Stimulated activated CD8-positive, alpha-beta memory T cell treated with anti-CD3 and anti-CD28 coated beads, Interleukin-2, amount 100 ng/mL, for 1 hour (primary cell): ENCODE results near the gene RNF166.
A peak's percentile ranks its signal among the peaks of the same experiment; 100 is the strongest.

ENCODE experiments used
- DNase-seq, 2 donors: peaks; one replicate each; pipeline ENCODE4 v3.0.0-alpha.2; 2020; ENCODE audit warnings: low read depth in 2 of 2

Gene RNF166

DNA sequence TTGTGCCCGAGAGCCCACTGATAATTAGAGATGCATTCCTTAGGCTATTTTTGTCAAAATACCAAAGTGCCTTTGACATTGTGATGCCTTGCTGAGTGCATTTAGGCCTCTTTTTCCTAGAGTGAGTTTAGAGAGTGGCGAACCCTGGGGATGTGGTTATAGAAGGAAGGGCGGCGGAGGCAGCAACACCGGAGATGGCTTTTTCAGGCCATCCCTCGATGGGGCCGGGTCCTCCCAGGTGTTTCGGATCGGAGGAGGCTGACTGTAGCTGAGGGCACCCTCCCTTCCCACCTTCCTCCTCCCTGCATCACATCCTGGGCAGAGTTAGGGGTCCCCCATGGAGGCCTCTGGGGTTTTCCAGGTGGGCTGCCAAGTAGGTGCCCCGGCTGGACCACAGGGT lies 13.3 kb downstream of the RNF166 start:
- DNase-seq = no peak

DNA sequence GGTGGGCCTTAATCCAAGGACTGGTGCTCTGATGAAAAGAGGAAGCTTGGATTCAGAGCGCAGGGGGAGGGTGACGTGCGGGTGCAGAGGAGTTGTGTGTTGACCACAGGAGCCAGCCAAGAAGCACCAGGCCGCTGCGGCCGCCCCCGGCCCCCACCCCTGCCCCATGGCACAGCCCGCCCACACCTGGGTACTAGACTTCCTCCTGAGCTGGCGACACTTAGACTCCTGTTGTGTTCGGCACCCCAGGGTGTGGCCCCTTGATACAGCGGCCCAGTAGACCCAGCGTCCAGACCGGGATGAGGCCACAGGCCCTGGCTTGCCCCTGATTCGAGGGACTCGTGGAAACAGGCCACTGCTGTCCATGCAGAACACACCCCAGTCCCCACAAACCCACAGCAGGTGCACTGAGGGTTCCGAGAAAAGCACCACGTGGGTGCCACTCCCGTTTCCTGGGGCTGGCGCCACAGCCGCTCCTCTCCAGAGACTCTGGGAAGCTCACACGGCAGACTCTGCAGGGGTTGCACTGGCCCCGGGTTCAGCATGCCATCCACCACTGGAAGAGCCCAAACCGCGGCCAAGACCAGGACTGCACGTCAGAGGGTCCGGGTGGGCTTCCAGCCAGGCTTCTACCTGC lies 14.2 kb downstream of the RNF166 start:
- no peak for DNase-seq

DNA sequence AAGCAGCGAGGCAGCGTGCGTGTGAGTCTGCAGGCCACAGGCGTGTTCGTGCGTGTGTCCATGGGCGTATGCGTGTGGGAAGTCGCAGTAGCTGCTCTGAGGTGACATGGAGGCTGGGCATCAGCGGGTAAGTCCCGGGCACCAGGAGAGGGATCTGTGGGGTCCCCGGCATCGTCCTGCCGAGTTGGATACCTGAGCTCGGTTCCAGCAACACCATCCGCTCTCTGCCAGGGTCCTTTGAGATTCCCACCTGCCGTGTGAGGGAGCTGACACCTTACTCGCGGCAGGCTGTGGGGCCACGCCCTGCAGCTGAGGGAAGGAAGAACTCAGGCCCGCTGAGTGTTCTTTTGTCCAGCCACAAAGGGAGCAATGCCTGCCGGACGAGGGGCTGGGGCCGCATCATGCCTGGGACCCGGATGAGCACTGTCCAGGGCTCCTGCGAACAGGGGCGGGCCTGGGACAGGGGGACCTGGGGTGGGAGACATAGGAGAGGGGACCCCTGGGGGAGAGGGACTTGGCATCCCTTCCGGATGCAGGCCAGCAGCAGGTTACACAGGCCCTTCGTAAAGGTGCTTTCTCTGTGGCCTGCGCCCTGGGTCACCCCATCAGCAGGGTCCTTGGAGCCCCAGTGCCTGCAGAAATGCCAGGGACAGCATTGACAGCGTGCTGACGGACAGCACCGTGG lies 14.9 kb downstream of the RNF166 start:
- DNase-seq = no peak

DNA sequence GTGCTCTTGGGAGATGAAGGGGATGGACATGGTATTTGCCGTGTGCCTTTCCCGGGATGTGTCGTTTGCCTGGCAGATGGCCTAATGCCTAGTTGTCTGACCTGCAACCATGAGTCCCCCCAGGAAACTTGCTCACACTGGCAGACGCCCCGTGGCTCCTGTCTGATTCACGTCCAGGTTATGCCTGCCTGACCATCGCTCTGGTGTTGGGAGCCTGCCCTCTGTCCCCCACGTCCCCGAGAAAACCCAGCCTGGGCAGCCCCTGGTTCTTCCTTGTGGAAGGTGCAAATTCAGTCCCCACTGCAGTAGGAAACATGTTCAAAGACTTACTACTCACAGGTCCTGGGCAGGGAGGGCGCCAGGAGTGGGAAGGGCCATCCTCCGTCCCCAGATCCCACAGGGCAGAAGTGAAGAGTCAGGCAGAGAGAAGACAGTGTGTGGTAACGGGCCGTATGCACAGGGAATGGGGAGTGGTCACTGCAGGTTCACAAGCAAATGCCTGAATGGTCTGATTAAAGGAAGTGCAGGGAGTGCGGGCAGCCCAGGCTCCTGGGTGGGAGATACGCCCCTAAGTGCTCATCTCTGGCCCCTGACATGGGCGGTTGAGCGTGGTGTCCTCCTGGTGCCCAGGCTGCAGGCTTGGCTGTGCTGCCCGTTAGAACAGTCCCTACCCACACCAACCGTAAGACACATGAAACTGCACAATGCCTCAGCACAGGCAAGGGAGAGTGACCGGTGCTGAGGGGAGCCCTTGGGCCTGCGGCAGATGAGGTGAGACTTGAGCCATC lies 15.7 kb downstream of the RNF166 start:
- no peak for DNase-seq

DNA sequence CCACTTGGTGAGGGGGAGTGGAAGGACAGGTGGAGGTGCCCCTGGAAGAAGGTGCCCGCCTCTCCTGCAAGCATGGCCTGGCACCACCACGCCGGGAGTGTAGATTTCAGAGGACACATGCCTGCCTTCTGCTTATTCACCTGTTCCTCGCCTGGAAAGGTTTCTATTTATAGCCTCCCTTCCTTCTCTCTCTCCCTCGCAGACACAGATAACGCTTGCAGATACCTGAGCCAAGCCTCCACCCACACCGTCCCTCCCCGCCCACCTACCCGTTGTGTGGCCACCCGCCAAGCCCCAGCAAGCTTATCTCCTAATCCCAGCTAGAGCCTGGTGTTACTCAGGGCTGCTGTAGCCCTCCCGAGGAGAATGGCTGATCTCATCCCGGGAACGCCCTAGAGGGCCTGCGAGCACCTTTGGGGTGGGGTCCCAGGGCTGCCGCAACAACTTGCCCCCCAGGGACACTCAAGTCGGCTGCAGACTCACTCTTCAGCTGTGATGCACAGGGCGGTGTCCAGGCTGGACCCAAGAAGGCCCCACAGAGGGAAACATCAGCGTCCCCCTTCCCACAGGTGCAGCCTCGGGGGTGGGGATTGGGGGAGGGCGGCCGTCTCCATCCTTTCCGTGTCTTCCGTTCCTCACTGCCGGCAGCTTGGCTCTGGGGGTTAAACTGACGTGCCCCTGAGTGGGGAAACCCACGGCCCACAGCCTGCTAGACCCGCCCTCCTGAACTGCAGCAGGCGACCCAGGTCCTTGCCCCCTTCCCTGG lies 18.0 kb downstream of the RNF166 start:
- DNase-seq = no peak

DNA sequence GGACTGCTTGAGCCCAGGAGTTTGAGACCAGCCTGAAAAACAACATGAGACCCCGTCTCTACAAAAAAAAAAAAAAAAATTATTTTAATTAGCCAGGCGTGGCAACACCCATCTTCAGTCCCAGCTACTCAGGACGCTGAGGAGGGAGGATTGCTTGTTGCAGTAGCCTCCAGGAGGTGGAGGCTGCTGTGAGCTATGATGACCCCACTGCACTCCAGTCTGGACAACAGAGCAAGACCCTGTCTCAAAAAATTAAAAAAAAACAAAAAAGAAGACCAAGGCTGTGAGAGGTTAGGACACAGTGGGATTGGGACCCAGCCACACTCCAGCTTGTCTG lies 18.6 kb downstream of the RNF166 start:
- DNase-seq = no peak

DNA sequence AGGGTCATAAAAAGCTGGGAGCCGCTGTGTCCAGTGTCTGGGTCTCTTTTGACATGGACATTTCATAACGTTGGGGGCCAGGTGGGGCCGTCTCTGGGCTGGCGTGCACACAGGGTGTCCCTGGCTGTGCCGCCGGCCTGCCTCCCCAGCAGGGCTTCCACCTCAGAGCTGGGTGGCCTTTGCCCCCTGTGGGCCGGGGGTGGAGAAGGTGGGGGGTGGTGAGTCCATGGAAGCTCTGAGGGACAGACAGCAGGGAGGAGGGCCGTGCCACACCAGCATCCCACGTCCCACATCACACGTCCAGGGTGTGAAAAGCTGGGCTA lies 19.0 kb downstream of the RNF166 start:
- DNase-seq = no peak

DNA sequence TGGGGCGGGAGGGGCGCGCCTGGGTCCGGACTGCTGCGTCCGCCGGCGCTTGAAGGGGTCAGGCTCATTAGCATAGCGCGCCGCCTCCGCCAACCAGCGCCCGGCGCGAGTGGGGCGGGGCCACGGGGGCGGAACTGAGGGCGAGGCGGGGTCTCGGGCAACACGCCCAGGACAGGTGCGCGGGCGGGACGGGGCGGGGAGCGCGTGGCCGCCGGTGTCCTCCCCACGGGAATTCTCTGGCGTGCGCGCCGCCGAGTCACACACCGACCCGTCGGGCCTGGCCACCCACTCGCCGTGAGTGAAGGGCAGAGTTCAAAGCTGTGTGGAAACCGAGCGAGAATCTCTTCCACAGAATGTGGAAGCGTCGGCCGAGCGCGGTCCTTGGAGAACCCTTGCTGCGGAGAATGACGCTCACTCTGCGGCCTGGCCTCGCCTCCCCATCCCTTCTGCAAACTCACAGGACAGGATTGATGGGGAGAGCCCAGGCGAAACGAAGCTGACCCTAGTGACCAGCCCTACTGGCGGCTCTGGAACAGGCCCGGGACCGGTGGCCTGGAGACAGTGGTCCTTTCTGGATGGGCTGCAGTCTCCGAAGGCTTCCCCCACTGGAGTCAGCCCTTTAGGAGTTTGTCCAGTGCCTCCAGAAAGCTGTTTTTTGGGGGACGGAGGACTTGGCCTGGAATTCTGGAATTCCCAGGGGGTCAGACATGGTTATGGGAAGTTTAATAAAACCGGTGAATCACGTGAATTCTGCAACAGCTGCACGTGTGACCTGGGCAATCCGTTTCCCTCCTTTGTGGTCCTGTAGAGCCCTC lies 19.6 kb downstream of the RNF166 start, which contains the start of gene SNAI3:
Gene SNAI3 (minus strand): TSS at position 69 of the 815 bp plus-strand sequence. CDS start 101 bp downstream, outside the sequence.
- DNase-seq = peak; percentile 65 to 70

DNA sequence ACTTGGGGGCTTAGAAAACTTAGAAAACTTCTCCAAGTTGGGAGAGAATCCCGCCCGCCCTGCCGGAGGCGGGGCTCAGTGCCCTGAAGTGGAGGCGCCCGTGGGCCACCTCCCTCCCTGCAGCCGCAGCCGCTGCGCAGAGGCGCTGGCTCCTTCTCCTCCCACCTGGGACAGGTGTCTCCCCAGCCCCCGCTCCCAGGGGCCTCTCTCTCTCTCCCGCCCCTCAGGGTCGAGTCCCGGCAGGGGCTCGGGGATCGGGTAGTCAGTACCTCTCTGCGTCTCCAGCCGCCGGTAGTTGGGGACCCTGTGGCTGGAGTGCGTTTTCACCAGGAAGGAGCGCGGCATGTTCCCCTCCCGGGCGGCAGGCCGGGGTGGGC lies 20.2 kb downstream of the RNF166 start:
- no peak for DNase-seq

DNA sequence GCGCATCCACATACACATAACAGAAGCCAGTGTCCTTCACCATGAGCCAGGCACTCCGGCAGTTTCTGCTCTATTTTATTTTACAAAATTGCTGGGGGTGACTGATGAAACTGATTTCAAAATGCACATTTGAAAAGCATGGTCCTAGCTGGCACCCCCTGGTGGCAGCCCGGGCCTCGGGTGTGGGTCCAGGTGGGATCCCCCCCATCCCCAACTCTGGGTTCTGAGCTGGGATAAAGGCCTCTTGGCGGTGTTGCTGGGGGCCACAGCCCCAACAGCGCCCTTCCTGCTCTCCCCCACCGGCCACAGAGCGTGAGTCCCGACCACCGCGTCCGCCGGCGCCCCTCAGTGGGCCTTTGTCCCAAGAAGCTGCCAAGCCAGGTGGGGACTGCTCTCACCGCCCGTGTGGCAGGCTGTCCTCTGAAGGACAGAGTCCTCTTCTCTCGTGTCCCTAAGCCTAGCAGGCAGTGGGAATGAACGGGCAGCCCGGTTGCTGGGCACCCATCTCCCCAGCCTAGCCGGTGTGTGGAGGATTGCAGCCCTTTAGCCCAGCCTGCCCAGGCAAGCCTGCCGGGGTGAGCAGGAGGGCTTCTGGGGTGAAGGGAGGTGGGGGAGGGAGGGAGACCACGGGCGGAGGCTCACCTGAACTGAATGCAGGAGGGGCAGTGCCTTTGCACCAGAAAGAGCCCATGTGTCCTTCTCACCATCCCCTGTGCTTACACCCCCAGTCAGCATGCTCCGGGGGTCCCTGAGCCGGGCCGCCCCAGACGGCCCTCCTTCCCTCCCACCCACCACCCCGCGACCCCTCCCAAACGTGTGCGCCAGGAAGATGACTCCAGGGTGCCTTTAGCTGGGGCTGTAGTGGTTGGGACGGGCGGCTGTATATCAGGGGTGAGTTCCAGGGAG lies 20.8 kb downstream of the RNF166 start:
- peak in 1 of 2 donors; percentile 51 for DNase-seq

DNA sequence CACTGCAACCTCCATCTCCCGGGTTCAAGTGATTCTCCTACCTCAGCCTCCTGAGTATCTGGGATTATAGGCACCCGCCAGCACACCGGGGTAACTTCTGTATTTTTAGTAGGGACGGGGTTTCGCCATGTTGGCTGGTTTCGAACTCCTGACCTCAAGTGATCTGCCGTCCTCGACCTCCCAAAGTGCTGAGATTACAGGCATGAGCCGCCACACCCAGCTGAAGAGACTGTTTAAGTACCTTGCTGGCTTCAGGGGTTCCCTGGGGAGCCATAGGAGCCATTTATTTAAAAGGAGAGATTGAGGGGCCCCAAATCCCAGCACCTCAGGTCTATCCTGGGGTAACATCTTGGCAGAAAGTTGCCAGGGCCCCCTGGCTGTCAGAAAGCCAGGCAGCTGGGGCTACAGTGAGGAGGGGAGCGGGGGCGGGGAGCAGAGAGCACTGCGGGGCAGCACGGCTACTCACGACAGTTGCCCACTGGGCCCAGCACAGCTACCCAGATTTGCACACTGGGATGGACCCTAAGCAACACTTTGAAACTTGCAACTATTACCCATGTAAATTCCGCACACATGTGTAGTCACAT lies 21.5 kb downstream of the RNF166 start:
- DNase-seq = no peak

DNA sequence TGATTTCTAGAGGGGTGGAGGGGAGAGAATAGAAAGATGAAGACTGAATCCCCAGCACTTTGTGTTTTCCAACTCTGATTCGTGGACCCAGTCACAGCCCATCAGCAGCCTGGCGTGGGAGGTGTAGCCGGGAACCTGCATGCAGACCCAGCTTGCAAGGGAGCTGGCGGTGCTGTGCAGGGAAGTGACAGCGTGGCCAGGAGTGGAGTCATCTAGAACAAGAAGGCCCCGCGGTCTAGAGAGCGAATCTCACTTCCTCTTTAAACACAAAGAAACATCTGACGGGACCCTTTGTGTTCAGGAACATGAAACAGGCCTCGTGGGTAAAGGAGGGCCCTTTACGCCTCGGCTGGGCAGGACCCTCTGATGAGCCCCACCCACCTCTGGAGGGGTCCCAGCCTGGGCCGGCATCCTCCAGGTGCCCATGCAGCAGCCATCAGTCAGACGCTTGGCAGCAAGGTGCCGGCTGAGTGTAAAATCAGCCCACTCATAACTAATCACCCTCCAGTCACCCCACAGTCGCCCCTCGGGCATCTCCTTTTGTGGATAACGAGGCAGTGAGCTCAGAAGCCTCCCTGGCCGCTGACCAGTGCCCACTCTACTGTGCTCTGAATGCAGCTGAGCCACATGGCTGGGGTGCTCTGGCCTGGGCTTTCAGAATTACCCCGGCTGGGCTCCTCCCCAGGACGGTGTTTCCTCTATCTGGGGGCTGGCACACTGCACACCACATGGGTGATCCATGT lies 24.3 kb downstream of the RNF166 start:
- DNase-seq = no peak

DNA sequence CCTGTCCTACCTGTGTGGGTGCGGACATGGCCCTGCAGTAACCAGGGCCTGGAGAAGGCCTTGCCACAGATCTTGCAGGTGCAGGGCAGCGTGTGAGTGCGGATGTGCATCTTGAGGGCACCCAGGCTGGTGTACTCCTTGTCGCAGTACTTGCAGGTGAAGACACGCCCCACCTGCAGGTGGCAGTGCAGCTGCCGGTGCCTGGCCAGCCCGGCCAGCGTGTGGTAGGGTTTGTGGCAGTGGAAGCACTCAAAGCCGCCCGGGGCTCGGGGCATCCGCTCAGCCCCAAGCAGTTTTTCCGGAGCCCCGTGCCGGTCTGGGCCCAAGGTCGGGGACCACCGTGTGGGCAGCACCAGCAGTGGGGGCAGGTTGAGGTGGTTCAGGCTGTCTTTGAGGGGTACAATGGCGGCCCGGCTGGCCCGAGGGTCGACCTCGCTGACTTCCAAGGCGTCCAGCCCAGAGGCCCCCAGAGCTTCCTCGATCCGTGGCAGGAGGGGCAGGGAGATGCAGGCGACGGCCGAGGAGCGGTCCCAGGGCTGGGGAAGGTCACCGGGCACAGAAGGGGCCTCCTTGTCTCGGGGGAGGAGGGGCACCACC lies 25.0 kb downstream of the RNF166 start:
- no peak for DNase-seq

DNA sequence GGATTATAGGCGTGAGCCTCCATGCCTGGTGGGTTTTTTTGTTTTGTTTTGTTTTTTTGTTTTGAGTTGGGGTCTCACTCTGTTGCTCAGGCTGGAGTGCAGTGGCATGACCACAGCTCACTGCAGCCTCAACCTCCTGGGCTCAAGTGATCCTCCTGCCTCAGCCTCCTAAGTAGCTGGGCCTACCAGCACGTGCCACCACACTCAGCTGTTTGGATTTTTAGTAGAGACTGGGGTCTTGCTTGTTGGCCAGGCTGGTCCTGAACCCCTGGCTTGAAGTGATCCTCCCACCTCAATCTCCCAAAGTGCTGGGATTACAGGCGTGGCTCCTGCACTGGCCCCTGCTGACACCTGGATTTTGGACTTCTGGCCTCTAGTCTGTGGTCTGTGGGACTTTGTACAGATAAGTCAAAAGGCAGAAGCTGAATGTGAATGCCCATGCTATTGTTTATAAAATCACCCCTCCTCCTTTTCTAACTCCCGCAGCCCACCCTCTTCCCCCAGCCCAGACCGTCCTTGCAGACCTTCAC lies 25.6 kb downstream of the RNF166 start:
- DNase-seq = no peak

DNA sequence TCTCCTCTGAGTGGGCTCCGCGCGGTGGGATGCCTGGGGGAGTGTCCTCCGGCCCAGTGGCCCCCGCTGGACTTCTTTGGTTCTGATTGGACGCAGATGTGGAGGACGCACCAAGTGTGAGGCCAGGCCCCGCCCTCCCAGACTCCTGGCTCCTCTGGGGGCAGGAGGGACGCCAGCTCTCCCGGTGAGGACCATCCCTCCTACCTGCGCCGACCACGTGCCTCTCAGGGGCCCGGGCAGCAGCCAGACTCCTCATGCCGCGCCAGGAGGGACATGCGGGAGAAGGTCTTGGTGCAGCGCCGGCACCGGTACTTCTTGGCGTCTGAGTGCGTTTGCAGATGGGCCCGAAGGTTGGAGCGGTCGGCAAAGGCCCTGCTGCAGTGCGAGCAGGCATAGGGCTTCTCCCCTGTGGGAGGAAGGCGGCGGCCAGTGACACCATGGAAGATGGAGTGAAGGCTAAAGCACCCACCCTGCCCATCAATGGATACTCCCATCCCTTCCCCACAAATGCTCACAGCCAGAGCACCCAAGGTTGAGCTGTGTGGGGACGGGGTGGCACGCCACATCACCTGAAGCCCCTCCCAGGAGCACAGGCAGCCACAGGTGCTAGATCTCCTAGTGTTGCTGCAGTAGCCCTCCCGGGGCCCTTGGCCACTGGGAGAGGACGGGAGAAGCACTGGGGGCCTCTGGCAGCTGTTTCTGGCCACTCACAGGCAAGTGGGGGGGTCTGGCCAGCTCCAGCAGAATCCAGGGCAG lies 27.8 kb downstream of the RNF166 start:
- DNase-seq = no peak

DNA sequence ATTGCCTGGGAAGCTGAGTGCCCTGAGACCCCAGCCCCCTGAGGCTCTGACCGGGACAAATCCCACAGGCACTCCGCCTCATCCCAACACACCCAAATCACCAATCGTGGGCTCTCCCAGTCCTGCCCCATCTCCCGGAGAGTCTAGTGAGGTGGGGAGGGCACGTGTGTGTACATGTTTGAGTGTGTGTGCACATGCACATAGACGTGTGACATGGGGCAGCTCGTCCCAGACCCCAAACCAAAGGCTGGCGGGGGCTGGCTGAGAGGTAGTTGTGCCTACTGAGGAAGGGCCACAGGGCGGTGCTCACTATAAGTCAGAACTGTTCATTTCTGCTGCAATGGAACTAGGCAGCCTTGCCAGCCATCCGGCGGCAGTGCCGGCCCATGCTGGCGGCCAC lies 28.5 kb downstream of the RNF166 start:
- no peak for DNase-seq

DNA sequence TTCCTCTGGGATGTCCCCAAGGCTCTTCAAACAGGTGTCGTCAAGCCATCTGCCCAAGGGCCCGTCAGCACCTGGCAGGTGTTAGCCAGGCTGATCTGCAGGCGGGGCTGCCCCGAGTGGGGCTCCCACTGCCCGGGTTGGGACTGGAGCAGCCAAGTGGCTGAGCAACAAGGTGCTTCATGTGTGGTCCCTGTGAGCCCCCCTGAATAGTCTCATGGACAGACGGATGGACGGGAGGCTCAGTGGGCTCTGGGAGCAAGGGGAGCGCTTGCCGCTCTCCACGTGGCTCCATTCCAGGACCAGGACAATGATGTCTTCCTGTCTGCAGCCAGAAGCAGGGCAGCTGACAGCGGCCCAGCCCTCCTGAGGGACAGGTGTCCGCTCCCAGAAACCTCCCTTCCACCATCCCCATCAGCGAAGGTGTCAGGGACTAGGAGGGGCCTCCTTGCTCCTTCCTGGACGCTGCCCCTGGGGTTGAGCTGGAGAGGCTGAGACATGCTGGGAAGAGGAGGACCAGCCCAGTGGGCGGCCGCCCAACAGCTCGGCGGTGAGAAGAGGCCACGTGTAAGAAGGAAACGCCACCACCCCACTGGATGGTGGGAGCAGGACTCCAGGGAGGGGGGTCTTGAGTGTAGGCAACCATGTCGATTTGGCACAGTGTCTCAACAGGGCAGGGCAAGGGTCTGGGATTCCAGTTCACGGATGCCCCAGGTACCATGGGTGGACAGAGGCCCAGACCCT lies 29.5 kb downstream of the RNF166 start:
- no peak for DNase-seq
